Measurements from ENCODE around the gene PRKCA.

Gene PRKCA

GRCh38 chr17:66411520-66411919, 109.1 kb downstream of the PRKCA start:
- DNase-seq (ENCODE audit: low read depth in 1 of 2, low spot score in 1 of 2): no peak

- DNase-seq (ENCODE audit: low read depth in 1 of 2, low spot score in 1 of 2): no peak
These were observed 110.6 kb downstream of the PRKCA start for GRCh38 chr17:66412857-66413558.

GRCh38 chr17:66413559-66414520, 111.4 kb downstream of the PRKCA start:
- no peak for DNase-seq (ENCODE audit: low read depth in 1 of 2, low spot score in 1 of 2)

GRCh38 chr17:66414561-66415175, 112.3 kb downstream of the PRKCA start:
- DNase-seq (ENCODE audit: low read depth in 1 of 2, low spot score in 1 of 2): no peak

GRCh38 chr17:66415366-66416206, 113.2 kb downstream of the PRKCA start:
- no peak for DNase-seq (ENCODE audit: low read depth in 1 of 2, low spot score in 1 of 2)

- DNase-seq (ENCODE audit: low read depth in 1 of 2, low spot score in 1 of 2): no peak
These were observed 114.0 kb downstream of the PRKCA start for GRCh38 chr17:66416207-66416940.

GRCh38 chr17:66417300-66417719, 114.9 kb downstream of the PRKCA start:
- no peak for DNase-seq (ENCODE audit: low read depth in 1 of 2, low spot score in 1 of 2)

- DNase-seq (ENCODE audit: low read depth in 1 of 2, low spot score in 1 of 2): no peak
These were observed 118.6 kb downstream of the PRKCA start for GRCh38 chr17:66420961-66421371.

- DNase-seq (ENCODE audit: low read depth in 1 of 2, low spot score in 1 of 2): no peak
These were observed 119.8 kb downstream of the PRKCA start for GRCh38 chr17:66422186-66422585.

GRCh38 chr17:66423056-66423955, 120.9 kb downstream of the PRKCA start:
- DNase-seq (ENCODE audit: low read depth in 1 of 2, low spot score in 1 of 2): no peak

- DNase-seq (ENCODE audit: low read depth in 1 of 2, low spot score in 1 of 2): no peak
These were observed 123.5 kb downstream of the PRKCA start for GRCh38 chr17:66425756-66426396.

- DNase-seq (ENCODE audit: low read depth in 1 of 2, low spot score in 1 of 2): peak in 1 of 2 donors; percentile 23
These were observed 124.1 kb downstream of the PRKCA start for GRCh38 chr17:66426397-66427033.

GRCh38 chr17:66427134-66427533, 124.7 kb downstream of the PRKCA start:
- DNase-seq (ENCODE audit: low read depth in 1 of 2, low spot score in 1 of 2): no peak

GRCh38 chr17:66429680-66430079, 127.3 kb downstream of the PRKCA start:
- DNase-seq (ENCODE audit: low read depth in 1 of 2, low spot score in 1 of 2): no peak

GRCh38 chr17:66430846-66431795, 128.7 kb downstream of the PRKCA start:
- no peak for DNase-seq (ENCODE audit: low read depth in 1 of 2, low spot score in 1 of 2)

GRCh38 chr17:66431910-66432309, 129.5 kb downstream of the PRKCA start:
- no peak for DNase-seq (ENCODE audit: low read depth in 1 of 2, low spot score in 1 of 2)

- DNase-seq (ENCODE audit: low read depth in 1 of 2, low spot score in 1 of 2): no peak
These were observed 130.1 kb downstream of the PRKCA start for GRCh38 chr17:66432411-66432957.

Data from stimulated activated CD4-positive, alpha-beta T cell treated with anti-CD3 and anti-CD28 coated beads, Interleukin-15, amount 100 ng/mL, for 1 hour (primary cell).